HepG2 (cell line): ENCODE data around the gene OTULINL. TPM values are rescaled to one million over a fixed set of nuclear protein-coding genes. Genes with fewer than 3 reads are reported as not detected.

Source experiments
- ATAC-seq: fragments of 200-7000 bp; cut with Tn5 transposase; 3 replicates; pipeline ENCODE4 v1.9.1; 2020; ENCODE audit warnings: mild to moderate bottlenecking, moderate library complexity
- BruUV-seq: library from RNA; stranded (reverse); fragments of 400-500 nt; replicated peaks from 2 replicates; lab custom pipeline; 2021; lab: Mats Ljungman, UMichigan
- CTCF ChIA-PET: fragments of 300-600 bp; formaldehyde crosslinking; extraction: SDS; loops from one replicate; lab custom pipeline; 2021; ENCODE audit warnings: low total read pairs, inconsistent platforms, low intra/inter-chr PET ratio; lab: Yijun Ruan, JAX
- POLR2A ChIA-PET: fragments of 350-600 bp; sonication (Branson Sonifier 250); formaldehyde crosslinking; loops from one replicate; lab custom pipeline; 2020; ENCODE audit warnings: antibody characterized with exemption, inconsistent platforms; lab: Yijun Ruan, JAX
- DNase-seq: peaks from one replicate; pipeline ENCODE4 v3.0.0-alpha.2; 2015; ENCODE audit warnings: low spot score
- FAIRE-seq: peaks from 3 replicates; lab custom pipeline; 2011; peaks lifted over from hg19 to GRCh38; lab: Jason Lieb, UNC
- H2AFZ ChIP-seq: one replicate; pipeline ENCODE4 v1.6.1; 2011; ENCODE audit warnings: low read length, inconsistent platforms
- H3K27ac ChIP-seq: fragments of 300-600 bp; 3 replicates; pipeline ENCODE4 v1.8.0; 2011; ENCODE audit warnings: mixed run types, mild to moderate bottlenecking, mixed read lengths, low read length, inconsistent platforms; ENCODE audit not compliant: insufficient read depth; ENCODE audit errors: extremely low read length
- H3K27me3 ChIP-seq, 2 experiments: fragments of 200-600 bp in 1 of 2; 2 replicates in 1 of 2; 3 replicates in 1 of 2; pipeline versions ENCODE4 v1.6.0 to v1.8.0; 2011; ENCODE audit warnings: low read length in 2 of 2, mild to moderate bottlenecking in 2 of 2, moderate library complexity in 2 of 2, inconsistent platforms in 1 of 2; ENCODE audit not compliant: insufficient read depth in 2 of 2, control insufficient read depth in 1 of 2
- H3K36me3 ChIP-seq, 2 experiments: fragments of 200-600 bp in 1 of 2; replicated peaks in 1 of 2; 2 replicates in 1 of 2; 3 replicates in 1 of 2; pipeline versions ENCODE4 v1.5.1 to v1.8.0; 2011; ENCODE audit warnings: low read length in 2 of 2, inconsistent platforms in 1 of 2; ENCODE audit not compliant: insufficient read depth in 2 of 2, control insufficient read depth in 1 of 2
- H3K4me1 ChIP-seq: 2 replicates; pipeline ENCODE4 v1.5.1; 2012; ENCODE audit warnings: low read length, inconsistent platforms; ENCODE audit not compliant: insufficient read depth
- H3K4me2 ChIP-seq: 2 replicates; pipeline ENCODE4 v1.6.0; 2011; ENCODE audit warnings: low read depth, low read length, inconsistent platforms
- H3K4me3 ChIP-seq, 3 experiments: fragments of 200-600 bp in 1 of 3; sonication (generic), shearing (Covaris generic) in 1 of 3; replicated peaks in 1 of 3; 2 replicates each; pipeline ENCODE4 v1.5.1; 2011 to 2016; ENCODE audit warnings: low read length in 3 of 3, inconsistent platforms in 2 of 3, low read depth in 2 of 3, mild to moderate bottlenecking in 2 of 3, control low read depth in 1 of 3, mixed read lengths in 1 of 3; ENCODE audit not compliant: insufficient read depth in 1 of 3
- H3K79me2 ChIP-seq: one replicate; pipeline ENCODE4 v1.6.1; 2011; ENCODE audit warnings: low read length, inconsistent platforms; ENCODE audit not compliant: insufficient read depth
- H3K9ac ChIP-seq: 2 replicates; pipeline ENCODE4 v1.6.0; 2011; ENCODE audit warnings: mild to moderate bottlenecking, low read depth, low read length, inconsistent platforms; ENCODE audit not compliant: insufficient read depth
- H3K9me3 ChIP-seq: 2 replicates; pipeline ENCODE4 v1.5.1; 2012; ENCODE audit warnings: mild to moderate bottlenecking, low read length
- H4K20me1 ChIP-seq: 2 replicates; pipeline ENCODE4 v1.6.0; 2011; ENCODE audit warnings: inconsistent platforms, mild to moderate bottlenecking, low read length, moderate library complexity; ENCODE audit not compliant: insufficient read depth
- CHD4 ChIP-seq: fragments of 200-600 bp; sonication (generic); IDR thresholded peaks from 2 replicates; pipeline ENCODE4 v1.7.0; 2017; ENCODE audit warnings: mild to moderate bottlenecking, low read length, borderline replicate concordance
- ETV6 ChIP-seq: sonication (generic); formaldehyde crosslinking; conservative IDR thresholded peaks from 2 replicates; pipeline ENCODE4 v1.4.0; 2020; ENCODE audit warnings: missing genetic modification reagents
- FOSL2 ChIP-seq: sonication (generic); formaldehyde crosslinking; IDR thresholded peaks from 2 replicates; pipeline ENCODE4 v1.4.0; 2020; ENCODE audit warnings: missing genetic modification reagents
- GLI4 ChIP-seq: sonication (generic); formaldehyde crosslinking; IDR thresholded peaks from 2 replicates; pipeline ENCODE4 v1.5.1; 2020; ENCODE audit warnings: missing genetic modification reagents, mild to moderate bottlenecking, moderate library complexity, borderline replicate concordance
- JARID2 ChIP-seq: sonication (generic); formaldehyde crosslinking; IDR thresholded peaks from 2 replicates; pipeline ENCODE4 v1.8.1; 2023; ENCODE audit warnings: missing genetic modification reagents, inconsistent platforms; ENCODE audit not compliant: insufficient replicate concordance
- KLF6 ChIP-seq: IDR thresholded peaks from 2 replicates; pipeline ENCODE4 v1.8.0; 2016; ENCODE audit warnings: missing biosample characterization, missing genetic modification reagents
- MTA3 ChIP-seq: sonication (generic); formaldehyde crosslinking; IDR thresholded peaks from 2 replicates; pipeline ENCODE4 v1.4.0; 2020; ENCODE audit warnings: missing genetic modification reagents
- SMAD9 ChIP-seq: sonication (generic); formaldehyde crosslinking; IDR thresholded peaks from 2 replicates; pipeline ENCODE4 v1.5.1; 2020; ENCODE audit warnings: mild to moderate bottlenecking, missing genetic modification reagents
- XBP1 ChIP-seq: sonication (generic); formaldehyde crosslinking; IDR thresholded peaks from 2 replicates; pipeline ENCODE4 v1.5.0; 2020; ENCODE audit warnings: missing genetic modification reagents
- ZNF451 ChIP-seq: sonication (generic); formaldehyde crosslinking; IDR thresholded peaks from 2 replicates; pipeline ENCODE4 v1.5.0; 2020; ENCODE audit warnings: mild to moderate bottlenecking, missing genetic modification reagents
- ZNF557 ChIP-seq: sonication (generic); formaldehyde crosslinking; IDR thresholded peaks from 2 replicates; pipeline ENCODE4 v1.4.0; 2020; ENCODE audit warnings: missing genetic modification reagents
- ZNF615 ChIP-seq: sonication (generic); formaldehyde crosslinking; IDR thresholded peaks from 2 replicates; pipeline ENCODE4 v1.5.0; 2020; ENCODE audit warnings: mild to moderate bottlenecking, missing genetic modification reagents, borderline replicate concordance
- ZNF747 ChIP-seq: sonication (generic); formaldehyde crosslinking; IDR thresholded peaks from 2 replicates; pipeline ENCODE4 v1.8.1; 2023; ENCODE audit warnings: missing genetic modification reagents, mild to moderate bottlenecking, borderline replicate concordance
- ZNF768 ChIP-seq: sonication (generic); formaldehyde crosslinking; IDR thresholded peaks from 2 replicates; pipeline ENCODE4 v1.4.0; 2020; ENCODE audit warnings: missing genetic modification reagents
- WGBS: methylation state at CpG from one replicate; pipeline ENCODE4 v1.1.6; 2017; ENCODE audit warnings: low lambda C conversion rate; 5-methylcytosine and 5-hydroxymethylcytosine counted together
- in situ Hi-C: cut with HindIII; loops from 2 replicates; pipeline ENCODE4 v1.10.0; 2017; ENCODE audit warnings: low pct_unique_long_range_greater_than_20kb; ENCODE audit not compliant: extremely low pct_ligation_motif_present
- intact Hi-C: fragments of 100-400 bp; cut with micrococcal nuclease; formaldehyde crosslinking; loops from one replicate; pipeline ENCODE4 v1.10.0; 2022; ENCODE audit not compliant: unreplicated experiment
- polyA plus RNA-seq, 8 experiments: library from polyadenylated mRNA; depleted of rRNA in 3 of 8; stranded (reverse) in 7 of 8; unstranded in 1 of 8; fragments of >200 nt; fragmentation: Illumina TruSeq in 4 of 8; extraction: Trizol in 4 of 8; gene quantifications; 2 replicates each; pipeline versions ENCODE4 v1.2.1 to v1.2.3, GENCODE V29; 2011 to 2016; ENCODE audit warnings: low read depth in 4 of 8, missing spikeins in 1 of 8, mixed read lengths in 1 of 8; ENCODE audit not compliant: insufficient read depth in 1 of 8
- total RNA-seq, 5 experiments: library from RNA; depleted of rRNA; stranded (reverse); fragments of >200 nt; fragmentation: Illumina TruSeq; extraction: Trizol; gene quantifications; 2 replicates each; pipeline ENCODE4 v1.2.3, GENCODE V29; 2016; ENCODE audit warnings: low read depth in 1 of 5
- TF ChIP-seq, protein P1 (sequence below): sonication (generic); formaldehyde crosslinking; IDR thresholded peaks from 2 replicates; pipeline ENCODE4 v1.4.0; 2020; ENCODE audit warnings: mild to moderate bottlenecking, missing genetic modification reagents
- TF ChIP-seq, protein P2 (sequence below): IDR thresholded peaks from 2 replicates; pipeline ENCODE4 v1.6.1; 2012; ENCODE audit warnings: low read depth, low read length, improper control_type of control experiment
- TF ChIP-seq, protein P3 (sequence below): sonication (generic); formaldehyde crosslinking; IDR thresholded peaks from 2 replicates; pipeline ENCODE4 v1.4.0; 2020; ENCODE audit warnings: missing genetic modification reagents, mild to moderate bottlenecking, borderline replicate concordance
- TF ChIP-seq, protein P4 (sequence below): sonication (generic); formaldehyde crosslinking; IDR thresholded peaks from 2 replicates; pipeline ENCODE4 v1.4.0; 2020; ENCODE audit warnings: missing genetic modification reagents

OTULINL gene
- total and polyA plus RNA-seq, 2 of the 13 experiments (the other 11 are each of a cell fraction or from before 2014, with no cell fraction given): 0.04 to 0.40 TPM

DNA sequence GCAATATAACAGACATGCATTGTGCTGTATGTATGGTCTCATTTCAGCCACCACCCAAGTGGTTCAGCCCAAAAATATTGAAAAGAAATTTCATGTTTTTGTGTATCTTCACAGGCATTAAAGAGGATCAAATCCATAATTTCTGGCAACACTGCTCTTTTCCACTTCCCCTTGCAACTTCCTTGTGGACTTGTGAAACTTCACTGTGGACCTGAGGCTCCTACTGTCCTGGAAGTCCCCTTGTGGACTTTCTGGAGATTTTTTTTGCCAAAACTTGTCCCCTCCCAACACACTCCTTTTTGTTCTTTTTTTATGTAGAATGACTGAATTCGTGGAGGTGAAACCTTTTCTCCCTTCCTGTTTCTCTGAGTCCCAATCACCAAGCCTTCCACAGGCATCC lies 14.3 kb downstream of the OTULINL start (continued):
- TF ChIP-seq ZNF747 (CRISPR knock-in tag) (no peak), ETV6 (CRISPR knock-in tag) (no peak), ZNF615 (CRISPR knock-in tag) (no peak), ZNF451 (CRISPR knock-in tag) (no peak), CHD4 (no peak)
- TF ChIP-seq, protein P1, sequence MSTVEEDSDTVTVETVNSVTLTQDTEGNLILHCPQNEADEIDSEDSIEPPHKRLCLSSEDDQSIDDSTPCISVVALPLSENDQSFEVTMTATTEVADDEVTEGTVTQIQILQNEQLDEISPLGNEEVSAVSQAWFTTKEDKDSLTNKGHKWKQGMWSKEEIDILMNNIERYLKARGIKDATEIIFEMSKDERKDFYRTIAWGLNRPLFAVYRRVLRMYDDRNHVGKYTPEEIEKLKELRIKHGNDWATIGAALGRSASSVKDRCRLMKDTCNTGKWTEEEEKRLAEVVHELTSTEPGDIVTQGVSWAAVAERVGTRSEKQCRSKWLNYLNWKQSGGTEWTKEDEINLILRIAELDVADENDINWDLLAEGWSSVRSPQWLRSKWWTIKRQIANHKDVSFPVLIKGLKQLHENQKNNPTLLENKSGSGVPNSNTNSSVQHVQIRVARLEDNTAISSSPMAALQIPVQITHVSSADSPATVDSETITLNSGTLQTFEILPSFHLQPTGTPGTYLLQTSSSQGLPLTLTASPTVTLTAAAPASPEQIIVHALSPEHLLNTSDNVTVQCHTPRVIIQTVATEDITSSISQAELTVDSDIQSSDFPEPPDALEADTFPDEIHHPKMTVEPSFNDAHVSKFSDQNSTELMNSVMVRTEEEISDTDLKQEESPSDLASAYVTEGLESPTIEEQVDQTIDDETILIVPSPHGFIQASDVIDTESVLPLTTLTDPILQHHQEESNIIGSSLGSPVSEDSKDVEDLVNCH: no peak

DNA sequence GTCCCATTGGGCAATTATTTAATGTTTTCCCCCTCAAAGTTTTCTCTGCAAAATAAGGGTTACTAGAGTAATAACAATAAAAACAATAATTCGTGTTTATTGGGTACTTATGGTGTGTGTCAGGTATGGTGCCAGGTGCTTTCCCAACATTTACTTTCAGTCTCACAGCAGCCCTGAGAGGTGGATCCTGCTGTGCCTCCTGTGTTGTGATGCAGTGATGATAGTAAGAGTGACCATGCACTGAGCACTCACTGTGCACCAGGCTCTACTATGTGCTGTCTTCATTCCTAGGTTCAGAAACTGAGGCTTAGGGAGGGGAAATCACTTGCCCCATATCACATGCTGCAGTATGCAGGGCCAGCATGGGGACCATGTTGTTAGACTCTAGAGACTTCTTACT lies 15.5 kb downstream of the OTULINL start:
- no peak overlapping the region for H3K27ac ChIP-seq
- intact Hi-C loops: no loop called here
- H4K20me1 ChIP-seq: no peaks in the 10 kb centered on the region
- H3K36me3 ChIP-seq: no peaks in the 10 kb centered on the region
- ChIA-PET POLR2A (no interaction called here), CTCF (no interaction called here)
- no TSS peak for BruUV-seq
- in situ Hi-C loops: no loop called here
- no peak overlapping the region for H3K9ac ChIP-seq
- no peaks in the 10 kb centered on the region for H3K4me1 ChIP-seq
- H3K4me3 ChIP-seq: no peak overlapping the region
- ATAC-seq (no peak), FAIRE-seq (no peak), DNase-seq (no peak)
- H3K4me2 ChIP-seq: no peak overlapping the region
- WGBS: 0% methylated on average over 1 of the region's 1 CpG
- H3K27me3 ChIP-seq: no peaks in the 10 kb centered on the region
- no peaks in the 10 kb centered on the region for H3K9me3 ChIP-seq
- H3K79me2 ChIP-seq: no peaks in the 10 kb centered on the region
- H2AFZ ChIP-seq: no peak overlapping the region
- no peak for TF ChIP-seq ZNF557 (CRISPR knock-in tag)
- TF ChIP-seq, protein P2, sequence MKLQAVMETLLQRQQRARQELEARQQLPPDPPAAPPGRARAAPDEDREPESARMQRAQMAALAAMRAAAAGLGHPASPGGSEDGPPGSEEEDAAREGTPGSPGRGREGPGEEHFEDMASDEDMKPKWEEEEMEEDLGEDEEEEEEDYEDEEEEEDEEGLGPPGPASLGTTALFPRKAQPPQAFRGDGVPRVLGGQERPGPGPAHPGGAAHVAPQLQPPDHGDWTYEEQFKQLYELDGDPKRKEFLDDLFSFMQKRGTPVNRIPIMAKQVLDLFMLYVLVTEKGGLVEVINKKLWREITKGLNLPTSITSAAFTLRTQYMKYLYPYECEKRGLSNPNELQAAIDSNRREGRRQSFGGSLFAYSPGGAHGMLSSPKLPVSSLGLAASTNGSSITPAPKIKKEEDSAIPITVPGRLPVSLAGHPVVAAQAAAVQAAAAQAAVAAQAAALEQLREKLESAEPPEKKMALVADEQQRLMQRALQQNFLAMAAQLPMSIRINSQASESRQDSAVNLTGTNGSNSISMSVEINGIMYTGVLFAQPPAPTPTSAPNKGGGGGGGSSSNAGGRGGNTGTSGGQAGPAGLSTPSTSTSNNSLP: no peak
- no peak for TF ChIP-seq ZNF768 (CRISPR knock-in tag)
- TF ChIP-seq GLI4 (CRISPR knock-in tag): no peak
- TF ChIP-seq FOSL2 (CRISPR knock-in tag): no peak
- no peak for TF ChIP-seq XBP1 (CRISPR knock-in tag)
- TF ChIP-seq JARID2 (CRISPR knock-in tag): no peak
- TF ChIP-seq, protein P3, sequence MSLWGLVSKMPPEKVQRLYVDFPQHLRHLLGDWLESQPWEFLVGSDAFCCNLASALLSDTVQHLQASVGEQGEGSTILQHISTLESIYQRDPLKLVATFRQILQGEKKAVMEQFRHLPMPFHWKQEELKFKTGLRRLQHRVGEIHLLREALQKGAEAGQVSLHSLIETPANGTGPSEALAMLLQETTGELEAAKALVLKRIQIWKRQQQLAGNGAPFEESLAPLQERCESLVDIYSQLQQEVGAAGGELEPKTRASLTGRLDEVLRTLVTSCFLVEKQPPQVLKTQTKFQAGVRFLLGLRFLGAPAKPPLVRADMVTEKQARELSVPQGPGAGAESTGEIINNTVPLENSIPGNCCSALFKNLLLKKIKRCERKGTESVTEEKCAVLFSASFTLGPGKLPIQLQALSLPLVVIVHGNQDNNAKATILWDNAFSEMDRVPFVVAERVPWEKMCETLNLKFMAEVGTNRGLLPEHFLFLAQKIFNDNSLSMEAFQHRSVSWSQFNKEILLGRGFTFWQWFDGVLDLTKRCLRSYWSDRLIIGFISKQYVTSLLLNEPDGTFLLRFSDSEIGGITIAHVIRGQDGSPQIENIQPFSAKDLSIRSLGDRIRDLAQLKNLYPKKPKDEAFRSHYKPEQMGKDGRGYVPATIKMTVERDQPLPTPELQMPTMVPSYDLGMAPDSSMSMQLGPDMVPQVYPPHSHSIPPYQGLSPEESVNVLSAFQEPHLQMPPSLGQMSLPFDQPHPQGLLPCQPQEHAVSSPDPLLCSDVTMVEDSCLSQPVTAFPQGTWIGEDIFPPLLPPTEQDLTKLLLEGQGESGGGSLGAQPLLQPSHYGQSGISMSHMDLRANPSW: no peak
- TF ChIP-seq KLF6 (CRISPR knock-in tag): no peak
- TF ChIP-seq, protein P4, sequence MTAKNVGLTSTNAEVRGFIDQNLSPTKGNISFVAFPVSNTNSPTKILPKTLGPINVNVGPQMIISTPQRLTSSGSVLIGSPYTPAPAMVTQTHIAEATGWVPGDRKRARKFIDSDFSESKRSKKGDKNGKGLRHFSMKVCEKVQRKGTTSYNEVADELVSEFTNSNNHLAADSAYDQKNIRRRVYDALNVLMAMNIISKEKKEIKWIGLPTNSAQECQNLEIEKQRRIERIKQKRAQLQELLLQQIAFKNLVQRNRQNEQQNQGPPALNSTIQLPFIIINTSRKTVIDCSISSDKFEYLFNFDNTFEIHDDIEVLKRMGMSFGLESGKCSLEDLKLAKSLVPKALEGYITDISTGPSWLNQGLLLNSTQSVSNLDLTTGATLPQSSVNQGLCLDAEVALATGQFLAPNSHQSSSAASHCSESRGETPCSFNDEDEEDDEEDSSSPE (CRISPR knock-in tag): no peak
- TF ChIP-seq MTA3: no peak
- no peak for TF ChIP-seq SMAD9 (CRISPR knock-in tag)
